Tibial nerve (tissue), 4 donors: ENCODE measurements around the gene TNFAIP8L2. TPM values are rescaled to one million over a fixed set of nuclear protein-coding genes. Genes with fewer than 3 reads are reported as not detected.
A peak's percentile ranks its signal among the peaks of the same experiment; 100 is the strongest.

Experiments used
- DNase-seq, 2 donors: peaks; one replicate each; pipeline ENCODE4 v3.0.0-alpha.2; 2019; ENCODE audit warnings: low spot score in 2 of 2
- H3K27ac ChIP-seq, 4 donors: fragments of 200-600 bp; sonication (generic) in 3 of 4; one replicate each; pipeline ENCODE4 v1.5.1; 2017 to 2019; ENCODE audit warnings: mild to moderate bottlenecking in 1 of 4
- H3K27me3 ChIP-seq, 2 donors: fragments of 200-600 bp; sonication (generic) in 1 of 2; one replicate each; pipeline versions ENCODE4 v1.5.1 to v1.6.0; 2017 to 2019
- H3K36me3 ChIP-seq, 3 donors: fragments of 200-600 bp; sonication (generic); one replicate each; pipeline ENCODE4 v1.5.1; 2018 to 2019
- H3K4me1 ChIP-seq, 4 donors: fragments of 200-600 bp; sonication (generic) in 3 of 4; one replicate each; pipeline ENCODE4 v1.5.1; 2017 to 2019
- H3K4me3 ChIP-seq, 4 donors: fragments of 200-600 bp; sonication (generic) in 3 of 4; one replicate each; pipeline ENCODE4 v1.5.1; 2017 to 2019; ENCODE audit warnings: mild to moderate bottlenecking in 1 of 4, moderate library complexity in 1 of 4
- H3K9me3 ChIP-seq, 4 donors: fragments of 200-600 bp; sonication (generic) in 3 of 4; one replicate each; pipeline ENCODE4 v1.5.1; 2017 to 2019
- CTCF ChIP-seq, 5 experiments: fragments of 200-600 bp in 3 of 5; fragments of 450-650 bp in 2 of 5; sonication (generic) in 3 of 5; IDR thresholded peaks; one replicate each; pipeline ENCODE4 v1.5.1; 2016 to 2019; ENCODE audit warnings: antibody characterized with exemption in 5 of 5, mild to moderate bottlenecking in 3 of 5, moderate library complexity in 2 of 5
- EP300 ChIP-seq, 2 donors: sonication (generic); formaldehyde crosslinking; IDR thresholded peaks; one replicate each; pipeline ENCODE4 v1.6.1; 2017; ENCODE audit warnings: antibody characterized with exemption in 2 of 2, mild to moderate bottlenecking in 1 of 2
- POLR2A ChIP-seq, 2 donors: fragments of 450-650 bp; IDR thresholded peaks; one replicate each; pipeline ENCODE4 v1.6.1; 2017; ENCODE audit warnings: antibody characterized with exemption in 2 of 2, mild to moderate bottlenecking in 2 of 2, moderate library complexity in 2 of 2
- WGBS, 2 donors: methylation state at CpG; one replicate each; pipeline ENCODE4 v1.1.5; 2018; 5-methylcytosine and 5-hydroxymethylcytosine counted together
- total RNA-seq, 4 donors: library from RNA; depleted of rRNA; stranded (reverse); fragments of >200 nt; gene quantifications; one replicate each; pipeline ENCODE4 v1.1.0, GENCODE V29; 2016

Gene TNFAIP8L2
- total RNA-seq, 4 donors from 2014 or later, result 4.4 to 12.9 (median 8.6) TPM

- peaks cover 0 to 22% (median 0%) of the 10 kb centered on the region in 4 donors for H3K4me1 ChIP-seq
- TF ChIP-seq POLR2A (IDR thresholded peaks at IDR 0.05), result no peak
- no peak for TF ChIP-seq EP300 (IDR thresholded peaks at IDR 0.05)
- no peak for TF ChIP-seq CTCF (IDR thresholded peaks at IDR 0.05)
- 73% methylated on average over 6 of the region's 6 CpGs for WGBS, 2 donors
- H3K4me3 ChIP-seq, result no peak overlapping the region
- DNase-seq, result no peak
- no peaks in the 10 kb centered on the region for H3K9me3 ChIP-seq
- H3K27me3 ChIP-seq, result no peaks in the 10 kb centered on the region
- H3K27ac ChIP-seq, result no peak overlapping the region
- H3K36me3 ChIP-seq, result peaks cover 0 to 30% (median 0%) of the 10 kb centered on the region in 3 donors
Observed at GRCh38 chr1:151128800-151129199, 27.6 kb upstream of the TNFAIP8L2 start.

GRCh38 chr1:151130987-151131586, 25.4 kb upstream of the TNFAIP8L2 start:
- Histone ChIP-seq H3K27ac (peak overlapping the region; percentile 56 to 84 (median 66)), H3K4me1 (peaks cover 0 to 22% (median 0%) of the 10 kb centered on the region in 4 donors), H3K36me3 (peaks cover 0 to 34% (median 0%) of the 10 kb centered on the region in 3 donors), H3K9me3 (no peaks in the 10 kb centered on the region), H3K27me3 (no peaks in the 10 kb centered on the region), H3K4me3 (peak overlapping the region; percentile 40 to 55 (median 42))
- TF ChIP-seq POLR2A (IDR thresholded peaks at IDR 0.05) (peak in 1 of 2 donors; percentile 39), CTCF (IDR thresholded peaks at IDR 0.05) (peak in 2 of 5 experiments; percentile 18 to 29), EP300 (IDR thresholded peaks at IDR 0.05) (peak in 1 of 2 donors; percentile 64)
- WGBS, 2 donors, result 6 to 9% methylated on average over 16 to 42 of the region's 45 CpGs
- peak; percentile 76 to 81 for DNase-seq

- Histone ChIP-seq H3K4me1 (peaks cover 0 to 22% (median 0%) of the 10 kb centered on the region in 4 donors), H3K27me3 (no peaks in the 10 kb centered on the region), H3K27ac (peak overlapping the region; percentile 56 to 84 (median 66)), H3K4me3 (peak overlapping the region; percentile 40 to 55 (median 42)), H3K9me3 (no peaks in the 10 kb centered on the region), H3K36me3 (peaks cover 0 to 38% (median 0%) of the 10 kb centered on the region in 3 donors)
- 11 to 20% methylated on average over 27 to 39 of the region's 39 CpGs for WGBS, 2 donors
- TF ChIP-seq POLR2A (IDR thresholded peaks at IDR 0.05) (no peak), CTCF (IDR thresholded peaks at IDR 0.05) (no peak), EP300 (IDR thresholded peaks at IDR 0.05) (no peak)
- DNase-seq, result no peak
Observed at GRCh38 chr1:151131701-151132334, 24.6 kb upstream of the TNFAIP8L2 start.

GRCh38 chr1:151132335-151133017, 24.0 kb upstream of the TNFAIP8L2 start:
- peaks cover 0 to 44% (median 0%) of the 10 kb centered on the region in 3 donors for H3K36me3 ChIP-seq
- H3K4me3 ChIP-seq, result peak overlapping the region; percentile 40 to 55 (median 42)
- 14 to 26% methylated on average over 5 to 25 of the region's 74 CpGs for WGBS, 2 donors
- peaks cover 0 to 22% (median 0%) of the 10 kb centered on the region in 4 donors for H3K4me1 ChIP-seq
- peak overlapping the region in 3 of 4 donors; percentile 59 to 84 (median 73) for H3K27ac ChIP-seq
- H3K9me3 ChIP-seq, result no peaks in the 10 kb centered on the region
- H3K27me3 ChIP-seq, result no peaks in the 10 kb centered on the region
- TF ChIP-seq POLR2A (IDR thresholded peaks at IDR 0.05), result no peak
- no peak for TF ChIP-seq CTCF (IDR thresholded peaks at IDR 0.05)
- TF ChIP-seq EP300 (IDR thresholded peaks at IDR 0.05), result no peak
- no peak for DNase-seq
